Transverse colon (tissue), 4 donors: ENCODE measurements around the gene SMCO1. TPM values are rescaled to one million over a fixed set of nuclear protein-coding genes. Genes with fewer than 3 reads are reported as not detected.

ENCODE experiments used
- DNase-seq: peaks from one replicate; pipeline ENCODE4 v3.0.0-alpha.2; 2019
- H3K27ac ChIP-seq, 4 donors: fragments of 200-600 bp; sonication (generic); 2 replicates each; pipeline ENCODE4 v1.5.1; 2016 to 2018; ENCODE audit warnings: inconsistent platforms in 4 of 4
- H3K27me3 ChIP-seq: fragments of 200-600 bp; sonication (generic); 2 replicates; pipeline ENCODE4 v1.5.1; 2017; ENCODE audit warnings: inconsistent platforms
- H3K36me3 ChIP-seq, 4 donors: fragments of 200-600 bp; sonication (generic); 2 replicates each; pipeline ENCODE4 v1.5.1; 2017 to 2019; ENCODE audit warnings: inconsistent platforms in 4 of 4
- H3K4me1 ChIP-seq, 4 donors: fragments of 200-600 bp; sonication (generic); 2 replicates each; pipeline ENCODE4 v1.5.1; 2017 to 2020; ENCODE audit warnings: inconsistent platforms in 4 of 4
- H3K4me3 ChIP-seq, 4 donors: fragments of 200-600 bp; sonication (generic); 1 replicate in 1 of 4; 2 replicates in 3 of 4; pipeline versions ENCODE4 v1.5.1 to v1.6.1; 2017 to 2019; ENCODE audit warnings: inconsistent platforms in 4 of 4
- H3K9me3 ChIP-seq, 2 donors: fragments of 200-600 bp; sonication (generic); 2 replicates each; pipeline ENCODE4 v1.5.1; 2017 to 2019; ENCODE audit warnings: inconsistent platforms in 2 of 2
- CTCF ChIP-seq, 5 experiments: fragments of 200-600 bp in 3 of 5; fragments of 450-650 bp in 2 of 5; sonication (generic) in 3 of 5; IDR thresholded peaks; 1 replicate in 2 of 5; 2 replicates in 3 of 5; pipeline ENCODE4 v1.5.1; 2016 to 2017; ENCODE audit warnings: antibody characterized with exemption in 5 of 5, inconsistent platforms in 3 of 5, mild to moderate bottlenecking in 2 of 5, moderate library complexity in 1 of 5
- EP300 ChIP-seq: sonication (generic); formaldehyde crosslinking; IDR thresholded peaks from one replicate; pipeline ENCODE4 v1.6.1; 2017; ENCODE audit warnings: antibody characterized with exemption, low read depth
- POLR2A ChIP-seq: fragments of 450-650 bp; IDR thresholded peaks from one replicate; pipeline ENCODE4 v1.6.1; 2016; ENCODE audit warnings: antibody characterized with exemption, mild to moderate bottlenecking, moderate library complexity
- POLR2AphosphoS5 ChIP-seq, 3 donors: sonication (generic); formaldehyde crosslinking; IDR thresholded peaks; one replicate each; pipeline ENCODE4 v1.6.1; 2016; ENCODE audit warnings: antibody characterized with exemption in 3 of 3
- WGBS, 2 donors: methylation state at CpG; one replicate each; pipeline ENCODE4 v1.1.5; 2018; ENCODE audit warnings: low coverage in 1 of 2; 5-methylcytosine and 5-hydroxymethylcytosine counted together
- in situ Hi-C, 4 donors: fragments of 200-750 bp; cut with MboI; loops; one replicate each; pipeline versions ENCODE4 v1.15.0 to v1.15.1; 2017; ENCODE audit warnings: low sequenced_read_pairs in 3 of 4, low pct_ligation_motif_present in 1 of 4, low pct_unique_long_range_greater_than_20kb in 1 of 4
- intact Hi-C: fragments of 100-400 bp; cut with DNase I; formaldehyde crosslinking; loops from one replicate; pipeline ENCODE4 v1.15.1; 2023; ENCODE audit warnings: low total_unique reads
- total RNA-seq, 4 donors: library from RNA; depleted of rRNA; stranded (reverse); fragments of >200 nt; gene quantifications; one replicate each; pipeline ENCODE4 v1.1.0, GENCODE V29; 2016

SMCO1 gene
- total RNA-seq, 4 donors from 2014 or later: not detected

GRCh38 chr3:196501316-196502044 is 13.7 kb downstream of the SMCO1 start:
- in situ Hi-C loops (loop anchor here in 2 of 4 donors (25.0 kb wide), 1 partner anchor 239 kb away; no protein-coding TSS in a partner anchor), intact Hi-C loops (loop anchor here (10.0 kb wide), 1 partner anchor 67 kb away; the partner anchor contains the start of gene UBXN7)
- H3K4me1 ChIP-seq: peaks cover 0 to 39% (median 18%) of the 10 kb centered on the region in 4 donors
- H3K27ac ChIP-seq: peak overlapping the region; percentile 96 to 99 (median 98)
- H3K4me3 ChIP-seq: peak overlapping the region; percentile 40 to 93 (median 86)
- no peaks in the 10 kb centered on the region for H3K9me3 ChIP-seq
- peak; percentile 12 for DNase-seq
- H3K27me3 ChIP-seq: no peaks in the 10 kb centered on the region
- TF ChIP-seq CTCF (IDR thresholded peaks at IDR 0.05) (peak in 1 of 5 experiments; percentile 16), POLR2AphosphoS5 (IDR thresholded peaks at IDR 0.05) (no peak)
- no peaks in the 10 kb centered on the region for H3K36me3 ChIP-seq
- WGBS, 2 donors: 4 to 13% methylated on average over 14 of the region's 14 CpGs

GRCh38 chr3:196499807-196500524 is 15.2 kb downstream of the SMCO1 start:
- H3K36me3 ChIP-seq: no peaks in the 10 kb centered on the region
- peak overlapping the region in 3 of 4 donors; percentile 81 to 93 (median 90) for H3K4me3 ChIP-seq
- TF ChIP-seq POLR2A (no peak), EP300 (no peak), CTCF (IDR thresholded peaks at IDR 0.05) (no peak), POLR2AphosphoS5 (IDR thresholded peaks at IDR 0.05) (no peak)
- H3K27me3 ChIP-seq: no peaks in the 10 kb centered on the region
- H3K9me3 ChIP-seq: no peaks in the 10 kb centered on the region
- 68 to 93% methylated on average over 11 of the region's 11 CpGs for WGBS, 2 donors
- H3K4me1 ChIP-seq: peaks cover 0 to 39% (median 18%) of the 10 kb centered on the region in 4 donors
- intact Hi-C loops (loop anchor here (10.0 kb wide), 1 partner anchor 65 kb away; the partner anchor contains the start of gene UBXN7), in situ Hi-C loops (loop anchor here in 2 of 4 donors (25.0 kb wide), 1 partner anchor 238 kb away; no protein-coding TSS in a partner anchor)
- no peak for DNase-seq
- peak overlapping the region in 3 of 4 donors; percentile 96 to 99 (median 98) for H3K27ac ChIP-seq

- Histone ChIP-seq H3K27ac (no peak overlapping the region), H3K4me1 (peaks cover 0 to 35% (median 17%) of the 10 kb centered on the region in 4 donors), H3K36me3 (no peaks in the 10 kb centered on the region), H3K27me3 (no peaks in the 10 kb centered on the region), H3K9me3 (no peaks in the 10 kb centered on the region), H3K4me3 (no peak overlapping the region)
- in situ Hi-C loops: no loop called here
- TF ChIP-seq POLR2AphosphoS5 (IDR thresholded peaks at IDR 0.05) (no peak), EP300 (no peak), CTCF (IDR thresholded peaks at IDR 0.05) (no peak), POLR2A (no peak)
- DNase-seq: no peak
- intact Hi-C loops: no loop called here
- 76 to 78% methylated on average over 2 to 5 of the region's 5 CpGs for WGBS, 2 donors
Observed at GRCh38 chr3:196499061-196499460, 16.1 kb downstream of the SMCO1 start.

GRCh38 chr3:196498297-196498696 is 16.8 kb downstream of the SMCO1 start:
- intact Hi-C loops: no loop called here
- H3K36me3 ChIP-seq: no peaks in the 10 kb centered on the region
- in situ Hi-C loops: no loop called here
- H3K4me3 ChIP-seq: no peak overlapping the region
- no peak for DNase-seq
- H3K9me3 ChIP-seq: no peaks in the 10 kb centered on the region
- no peaks in the 10 kb centered on the region for H3K27me3 ChIP-seq
- 80 to 93% methylated on average over 7 to 8 of the region's 8 CpGs for WGBS, 2 donors
- no peak overlapping the region for H3K27ac ChIP-seq
- TF ChIP-seq EP300: no peak
- TF ChIP-seq CTCF (IDR thresholded peaks at IDR 0.05): no peak
- TF ChIP-seq POLR2AphosphoS5 (IDR thresholded peaks at IDR 0.05): no peak
- no peak for TF ChIP-seq POLR2A
- H3K4me1 ChIP-seq: peaks cover 0 to 32% (median 16%) of the 10 kb centered on the region in 4 donors
